OCI-LY7 (cell line): ENCODE measurements around the gene SH3YL1.

Experiments
- CTCF ChIP-seq: fragments of 200-600 bp; sonication (generic); conservative IDR thresholded peaks from 2 replicates; pipeline ENCODE4 v1.5.1; 2014; ENCODE audit warnings: mild to moderate bottlenecking, antibody characterized with exemption, low read length, moderate library complexity, mixed read lengths
- EZH2phosphoT487 ChIP-seq: fragments of 200-600 bp; sonication (generic); IDR thresholded peaks from 2 replicates; pipeline ENCODE4 v1.6.1; 2018; ENCODE audit warnings: low read depth, borderline replicate concordance, mild to moderate bottlenecking, mixed run types, antibody characterized with exemption, low read length, moderate library complexity, mixed read lengths

GRCh38 chr2:279956-280649 is 16.3 kb upstream of the SH3YL1 start:
- TF ChIP-seq CTCF (no peak), EZH2phosphoT487 (no peak)
